ENCODE results near the gene CERS2. TPM values are rescaled to one million over a fixed set of nuclear protein-coding genes. Genes with fewer than 3 reads are reported as not detected.
A peak's percentile ranks its signal among the peaks of the same experiment; 100 is the strongest.
"Not testable (repeated sequence)": the region's sequence is repeated elsewhere in the genome, so short reads cannot be mapped to it uniquely, and the experiment has no call there.

Gene CERS2
- total RNA-seq, 1 experiment from 2014 or later, result 376 TPM

DNA sequence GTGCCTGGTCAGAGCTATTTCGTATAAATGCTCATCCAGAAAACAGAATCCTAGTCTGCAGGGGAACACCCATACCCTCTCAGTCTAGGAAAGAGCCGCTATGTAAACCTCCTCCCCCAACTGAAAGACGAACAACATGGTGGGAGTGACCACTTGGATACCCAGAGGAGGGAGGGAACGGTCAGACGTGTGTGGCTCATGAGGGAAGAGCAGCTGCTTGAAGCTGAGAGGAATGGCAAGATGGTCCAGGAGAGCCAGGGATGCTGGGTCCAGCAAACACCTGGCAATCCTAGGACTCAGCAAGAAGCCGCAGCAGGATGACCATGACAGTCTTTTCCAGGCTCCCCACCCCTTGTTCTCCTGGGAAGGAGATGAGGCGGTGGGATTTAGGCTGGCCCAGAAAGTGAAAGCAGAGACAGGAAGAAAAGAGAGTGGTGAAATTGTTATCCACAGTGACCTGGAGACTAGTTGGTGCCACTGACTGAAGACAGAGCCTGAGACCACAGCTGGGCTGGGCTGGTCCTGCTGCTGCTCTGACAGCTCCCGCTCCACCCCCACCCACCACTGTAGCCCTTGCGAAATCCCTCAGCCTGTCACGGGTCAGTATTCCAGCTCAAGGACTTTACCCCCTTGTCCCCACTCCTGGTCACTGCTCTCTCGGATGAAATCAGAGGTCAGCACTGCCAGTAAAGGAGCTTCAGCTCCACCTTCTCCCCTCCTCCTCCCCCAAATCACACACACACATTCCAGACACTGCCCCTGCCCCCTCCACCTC, 3.6 kb downstream of the CERS2 start:
- DNase-seq (ENCODE audit: low spot score), result peak; percentile 53

DNA sequence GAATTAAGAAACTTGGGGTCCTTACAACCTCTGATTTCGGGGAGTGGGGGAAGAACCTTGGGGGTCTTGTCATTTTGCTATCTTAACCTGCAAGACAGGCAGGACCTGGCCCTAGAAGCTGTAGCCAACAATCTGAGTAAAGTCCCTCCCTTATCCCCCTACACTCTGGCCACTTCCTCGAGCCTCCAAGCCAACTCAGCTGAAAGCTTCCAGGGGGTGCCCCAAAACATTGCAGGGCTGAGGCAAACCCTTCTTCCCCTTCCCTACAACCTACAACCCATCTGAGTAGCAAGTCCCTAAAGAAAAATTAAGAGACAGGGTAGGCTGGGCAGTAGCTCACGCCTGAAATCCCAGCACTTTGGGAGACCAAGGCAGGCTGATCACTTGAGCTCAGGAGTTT, 5.0 kb downstream of the CERS2 start:
- no peak for DNase-seq (ENCODE audit: low spot score)

DNA sequence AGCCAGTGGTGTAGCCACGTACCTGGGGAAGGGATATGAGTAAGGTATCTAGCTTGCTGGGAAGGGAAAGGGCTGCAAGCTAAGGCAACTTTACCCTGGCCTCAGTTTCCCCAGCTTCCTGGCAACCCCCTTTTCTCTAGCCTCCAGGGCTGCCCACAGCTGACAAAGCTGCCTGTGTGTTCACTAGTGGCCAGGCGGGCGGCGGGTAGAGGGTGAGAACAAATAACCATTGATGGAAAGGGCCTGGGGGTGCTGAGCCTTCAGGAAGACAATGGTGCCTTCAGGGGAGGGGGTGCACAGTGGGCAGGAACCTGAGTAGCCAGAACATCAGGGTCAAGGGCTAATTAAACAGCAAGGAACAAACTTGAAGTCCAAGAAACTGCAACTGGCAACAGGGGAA, 6.1 kb downstream of the CERS2 start:
- DNase-seq (ENCODE audit: low spot score), result no peak

DNA sequence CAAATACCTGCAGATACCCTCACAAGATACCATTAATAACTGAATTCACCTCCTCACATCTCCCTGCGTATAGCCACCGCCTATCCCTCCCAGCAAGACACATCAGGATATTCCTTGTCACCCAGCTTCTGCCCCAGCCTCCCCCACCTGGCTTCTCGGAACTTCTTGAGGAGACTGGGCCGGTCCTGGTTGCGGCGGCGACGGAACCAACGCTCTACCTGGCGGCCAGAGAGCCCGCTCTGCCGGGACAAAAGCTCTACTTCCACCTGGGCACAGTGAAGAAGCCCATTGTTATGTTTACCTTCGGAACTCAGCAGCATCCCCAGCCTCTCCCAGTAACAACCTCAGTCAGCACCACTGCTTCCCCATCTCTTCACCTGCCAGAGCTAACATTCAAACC, 6.7 kb downstream of the CERS2 start:
- DNase-seq (ENCODE audit: low spot score), result no peak

DNA sequence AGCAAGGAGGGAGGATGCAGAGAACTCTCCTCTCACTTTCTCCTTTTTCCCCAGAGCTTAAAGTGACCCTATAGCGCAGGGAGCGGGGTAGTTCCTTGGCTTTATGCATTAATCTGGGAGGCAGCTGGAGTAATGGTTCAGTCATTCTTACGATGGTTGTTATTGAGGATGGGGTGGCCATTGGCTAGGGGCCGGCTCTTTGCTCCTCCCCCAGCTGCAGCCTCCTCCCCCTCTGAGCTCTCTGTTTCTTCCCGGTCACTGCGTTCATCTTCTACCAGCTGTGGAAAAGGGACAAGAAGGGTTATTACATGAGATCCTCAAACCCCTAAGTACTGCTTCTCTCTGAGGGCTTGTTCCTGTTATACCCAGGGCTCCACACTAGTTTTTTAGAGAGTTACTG, 8.6 kb downstream of the CERS2 start:
- DNase-seq (ENCODE audit: low spot score), result no peak

DNA sequence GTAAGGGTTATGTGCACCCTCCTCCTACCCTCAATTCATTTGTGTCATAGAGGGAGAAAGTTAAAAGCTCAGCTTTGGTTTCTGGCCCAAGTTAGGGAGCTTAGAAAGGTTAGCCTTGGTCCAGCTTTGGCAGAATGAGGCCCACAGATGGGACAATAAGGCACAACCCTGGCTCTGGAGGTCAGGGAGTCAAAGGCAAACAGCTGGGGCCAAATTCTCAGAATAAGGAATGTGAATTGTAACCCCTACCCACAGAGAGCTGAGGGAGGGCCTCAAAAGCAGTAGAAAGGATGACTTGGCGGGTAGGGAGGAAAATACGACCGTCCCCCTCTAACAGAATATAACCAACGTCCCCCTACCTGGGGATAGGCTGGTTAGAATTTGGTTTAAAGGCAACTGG, 9.0 kb downstream of the CERS2 start:
- DNase-seq (ENCODE audit: low spot score), result no peak

DNA sequence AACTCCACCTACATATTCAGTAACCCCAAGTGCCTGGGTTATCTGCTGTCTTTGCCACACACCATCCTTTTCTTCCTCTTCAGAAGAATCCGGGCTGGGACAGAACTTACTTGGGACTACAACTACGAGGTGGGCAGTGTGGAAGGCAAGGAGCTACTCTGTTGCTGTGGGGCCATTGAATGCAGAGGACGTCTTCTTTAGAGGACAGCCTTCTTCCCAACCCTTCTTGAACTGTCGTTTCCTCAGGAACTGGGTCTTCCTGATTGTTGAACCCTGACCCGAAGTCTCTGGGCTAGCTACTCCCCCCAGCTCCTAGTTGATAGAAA, 10.5 kb downstream of the CERS2 start:
- no peak for DNase-seq (ENCODE audit: low spot score)

DNA sequence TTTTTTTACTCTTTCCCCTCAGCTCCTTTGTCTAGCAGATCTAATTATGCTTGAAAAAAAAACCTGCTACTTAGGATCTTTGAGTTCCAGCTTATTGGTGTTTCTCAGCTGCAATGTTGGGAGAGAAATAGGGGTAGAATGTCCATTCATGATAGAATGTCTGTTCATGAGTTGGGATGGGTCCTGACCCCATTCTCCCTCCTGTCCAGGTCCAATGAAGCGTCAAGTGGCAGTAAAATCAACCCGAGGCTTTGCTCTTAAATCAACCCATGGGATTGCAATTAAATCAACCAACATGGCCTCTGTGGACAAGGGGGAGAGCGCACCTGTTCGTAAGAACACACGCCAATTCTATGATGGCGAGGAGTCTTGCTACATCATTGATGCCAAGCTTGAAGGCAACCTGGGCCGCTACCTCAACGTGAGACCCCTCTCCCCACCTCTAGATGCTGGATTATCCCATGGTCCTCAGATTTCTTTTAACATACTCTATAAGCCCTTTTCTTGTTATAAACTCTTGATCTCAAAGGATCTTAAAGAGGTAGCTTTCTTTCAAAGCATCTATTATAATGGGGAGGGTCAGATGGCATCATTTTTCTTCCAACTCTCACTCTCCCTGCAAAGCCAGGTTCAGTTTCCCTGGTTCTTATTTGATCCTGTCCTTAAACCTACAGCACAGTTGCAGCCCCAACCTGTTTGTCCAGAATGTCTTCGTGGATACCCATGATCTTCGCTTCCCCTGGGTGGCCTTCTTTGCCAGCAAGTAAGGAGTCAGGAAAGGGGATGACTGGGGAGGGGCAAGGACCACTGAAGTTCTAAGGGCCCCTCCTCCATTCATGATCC, 11.1 kb downstream of the CERS2 start:
- no peak for DNase-seq (ENCODE audit: low spot score)

DNA sequence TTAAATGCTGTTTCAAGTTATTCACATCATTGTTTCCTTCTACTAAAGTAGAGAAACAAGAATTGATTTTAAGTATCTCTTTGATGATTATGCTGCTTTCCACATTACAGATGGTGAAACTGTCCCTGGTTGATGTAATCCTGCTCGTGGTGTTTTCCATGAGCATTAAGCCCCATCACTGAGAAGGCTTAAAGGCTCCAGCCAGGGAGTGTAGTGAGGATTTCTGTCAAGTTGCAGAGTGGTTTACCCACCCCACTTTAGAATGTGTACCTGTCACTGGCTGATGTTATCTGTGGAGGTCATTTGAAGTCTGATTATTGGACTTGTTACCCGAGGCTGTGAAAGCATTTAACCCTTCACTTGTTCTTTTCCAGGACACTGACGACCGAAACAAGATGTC, 12.9 kb downstream of the CERS2 start:
- DNase-seq (ENCODE audit: low spot score), result no peak

DNA sequence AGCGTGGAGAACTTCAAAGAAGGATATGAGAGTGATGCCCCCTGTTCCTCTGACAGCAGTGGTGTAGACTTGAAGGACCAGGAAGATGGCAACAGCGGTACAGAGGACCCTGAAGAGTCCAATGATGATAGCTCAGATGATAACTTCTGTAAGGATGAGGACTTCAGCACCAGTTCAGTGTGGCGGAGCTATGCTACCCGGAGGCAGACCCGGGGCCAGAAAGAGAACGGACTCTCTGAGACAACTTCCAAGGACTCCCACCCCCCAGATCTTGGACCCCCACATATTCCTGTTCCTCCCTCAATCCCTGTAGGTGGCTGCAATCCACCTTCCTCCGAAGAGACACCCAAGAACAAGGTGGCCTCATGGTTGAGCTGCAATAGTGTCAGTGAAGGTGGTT, 14.0 kb downstream of the CERS2 start:
- no peak for DNase-seq (ENCODE audit: low spot score)

DNA sequence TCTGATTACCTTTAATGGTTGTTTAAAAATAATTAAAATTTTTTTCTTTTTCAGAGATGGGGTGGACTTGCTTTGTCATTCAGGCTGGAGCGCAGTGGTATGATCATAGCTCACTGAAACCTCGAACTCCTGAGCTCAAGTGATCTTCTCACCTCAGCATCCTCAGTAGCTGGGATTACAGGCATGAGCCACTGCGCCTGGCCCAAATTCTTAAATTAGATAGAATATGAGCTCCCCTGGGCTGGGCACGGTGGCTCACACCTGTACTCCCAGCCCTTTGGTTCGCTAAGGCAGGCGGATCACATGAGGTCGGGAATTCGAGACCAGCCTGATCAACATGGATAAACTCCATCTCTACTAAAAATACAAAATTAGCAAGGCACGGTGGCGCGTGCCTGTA, 17.0 kb downstream of the CERS2 start:
- no peak for DNase-seq (ENCODE audit: low spot score)

DNA sequence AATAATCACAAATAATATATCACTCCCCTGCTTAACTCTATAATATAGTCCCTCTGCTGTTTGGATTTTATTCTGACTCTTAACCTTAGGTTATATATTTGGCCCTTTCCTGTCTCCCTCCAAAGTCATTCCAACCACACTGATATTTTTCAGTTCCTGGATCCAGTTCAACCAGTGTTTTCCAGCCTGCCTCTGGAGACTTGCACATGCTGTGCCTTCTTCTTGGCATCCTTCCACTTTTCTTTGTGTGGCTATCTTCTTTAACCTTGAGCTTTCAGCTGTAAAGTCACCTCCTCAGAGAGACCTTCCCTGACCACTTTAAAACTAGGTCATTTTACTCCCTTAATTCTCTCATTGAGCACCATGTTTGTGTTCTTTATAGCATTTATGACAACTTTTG, 19.4 kb downstream of the CERS2 start:
- DNase-seq (ENCODE audit: low spot score), result peak; percentile 43

DNA sequence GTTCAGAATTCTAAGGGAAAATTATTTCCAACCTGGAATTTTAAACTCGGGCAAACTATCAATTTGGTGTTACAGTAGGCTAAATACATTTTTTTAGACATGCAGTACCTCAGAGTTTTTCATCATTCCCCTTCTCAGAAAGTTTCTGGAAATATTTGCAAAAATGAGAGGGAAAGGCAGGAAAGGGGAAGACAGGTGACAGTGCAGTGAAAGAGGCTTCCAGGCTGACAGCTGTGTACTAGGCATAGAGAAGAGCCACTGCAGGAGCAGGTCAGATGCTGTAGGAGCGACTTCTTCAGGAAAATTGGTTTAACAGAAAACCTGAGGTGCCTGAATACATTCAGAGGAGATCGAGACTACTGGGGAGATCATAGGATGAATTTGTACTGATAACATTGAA, 19.9 kb downstream of the CERS2 start:
- no peak for DNase-seq (ENCODE audit: low spot score)

DNA sequence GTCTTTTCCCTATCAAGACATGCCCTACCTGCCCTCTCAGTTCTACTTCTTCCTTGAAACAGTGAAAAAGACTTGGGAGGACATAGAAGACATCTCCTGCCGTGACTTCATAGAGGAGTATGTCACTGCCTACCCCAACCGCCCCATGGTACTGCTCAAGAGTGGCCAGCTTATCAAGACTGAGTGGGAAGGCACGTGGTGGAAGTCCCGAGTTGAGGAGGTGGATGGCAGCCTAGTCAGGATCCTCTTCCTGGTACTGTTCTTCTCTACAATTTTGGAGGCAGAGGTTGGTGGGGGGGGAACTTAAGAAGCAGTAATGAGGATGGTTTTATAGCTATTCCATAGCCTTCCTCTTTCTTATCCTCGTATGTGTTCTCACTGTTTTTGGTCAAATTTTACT, 29.8 kb downstream of the CERS2 start:
- no peak for DNase-seq (ENCODE audit: low spot score)

DNA sequence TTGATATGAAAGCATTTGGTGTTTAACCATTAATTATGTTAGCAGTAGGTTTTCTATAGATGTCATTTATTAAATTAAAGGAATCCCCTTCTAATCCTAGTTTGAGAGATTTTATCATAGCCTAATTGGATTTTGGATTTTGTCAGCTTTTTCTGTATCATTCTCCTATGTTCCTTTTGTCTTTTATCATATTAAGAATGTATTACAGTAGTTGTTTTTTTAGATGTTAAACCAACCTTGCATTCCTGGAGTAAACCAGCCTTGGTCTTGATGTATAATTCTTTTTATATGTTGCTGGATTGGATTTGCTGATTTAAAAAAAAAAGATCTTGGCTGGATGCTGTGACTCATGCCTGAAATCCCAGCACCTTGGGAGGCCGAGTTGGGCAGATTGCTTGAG, 42.9 kb downstream of the CERS2 start:
- peak; percentile 71 for DNase-seq (ENCODE audit: low spot score)

DNA sequence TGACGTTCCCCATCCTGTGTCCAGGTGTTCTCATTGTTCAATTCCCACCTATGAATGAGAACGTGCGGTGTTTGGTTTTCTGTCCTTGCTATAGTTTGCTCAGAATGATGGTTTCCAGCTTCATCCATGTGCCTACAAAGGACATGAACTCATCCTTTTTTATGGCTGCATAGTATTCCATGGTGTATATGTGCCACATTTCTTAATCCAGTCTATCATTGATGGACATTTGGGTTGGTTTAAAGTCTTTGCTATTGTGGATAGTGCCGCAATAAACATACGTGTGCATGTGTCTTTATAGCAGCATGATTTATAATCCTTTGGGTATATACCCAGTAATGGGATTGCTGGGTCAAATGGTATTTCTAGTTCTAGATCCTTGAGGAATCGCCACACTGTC, 45.9 kb downstream of the CERS2 start:
- DNase-seq (ENCODE audit: low spot score), result not testable (repeated sequence)

DNA sequence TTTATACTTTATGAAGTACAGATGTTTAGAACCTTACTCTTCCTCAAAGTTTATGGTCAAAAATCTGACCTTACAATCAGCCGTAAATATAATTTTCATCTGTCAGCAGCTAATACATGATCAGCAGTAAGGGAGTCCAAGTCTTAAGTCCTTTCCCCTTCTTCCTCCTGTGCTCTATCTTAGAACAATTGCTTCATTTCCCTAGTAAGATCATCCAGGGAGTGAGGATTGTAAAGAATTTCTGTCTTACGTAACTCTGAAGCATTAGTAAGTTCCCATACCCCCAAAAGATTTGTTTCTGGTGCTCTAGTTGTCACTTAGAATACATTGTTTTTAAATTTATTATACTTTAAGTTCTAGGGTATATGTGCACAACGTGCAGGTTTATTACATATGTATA, 46.3 kb downstream of the CERS2 start:
- DNase-seq (ENCODE audit: low spot score), result no peak

DNA sequence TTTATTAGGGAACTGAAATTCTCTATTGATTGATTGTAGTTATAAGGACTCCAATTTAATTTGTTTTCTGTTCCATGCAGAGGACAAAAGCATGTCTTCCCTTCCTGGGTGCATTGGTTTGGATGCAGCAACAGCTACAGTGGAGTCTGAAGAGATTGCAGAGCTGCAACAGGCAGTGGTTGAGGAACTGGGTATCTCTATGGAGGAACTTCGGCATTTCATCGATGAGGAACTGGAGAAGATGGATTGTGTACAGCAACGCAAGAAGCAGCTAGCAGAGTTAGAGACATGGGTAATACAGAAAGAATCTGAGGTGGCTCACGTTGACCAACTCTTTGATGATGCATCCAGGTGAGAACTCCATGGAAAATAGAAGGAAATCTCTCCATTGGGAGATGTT, 47.0 kb downstream of the CERS2 start:
- DNase-seq (ENCODE audit: low spot score), result no peak

DNA sequence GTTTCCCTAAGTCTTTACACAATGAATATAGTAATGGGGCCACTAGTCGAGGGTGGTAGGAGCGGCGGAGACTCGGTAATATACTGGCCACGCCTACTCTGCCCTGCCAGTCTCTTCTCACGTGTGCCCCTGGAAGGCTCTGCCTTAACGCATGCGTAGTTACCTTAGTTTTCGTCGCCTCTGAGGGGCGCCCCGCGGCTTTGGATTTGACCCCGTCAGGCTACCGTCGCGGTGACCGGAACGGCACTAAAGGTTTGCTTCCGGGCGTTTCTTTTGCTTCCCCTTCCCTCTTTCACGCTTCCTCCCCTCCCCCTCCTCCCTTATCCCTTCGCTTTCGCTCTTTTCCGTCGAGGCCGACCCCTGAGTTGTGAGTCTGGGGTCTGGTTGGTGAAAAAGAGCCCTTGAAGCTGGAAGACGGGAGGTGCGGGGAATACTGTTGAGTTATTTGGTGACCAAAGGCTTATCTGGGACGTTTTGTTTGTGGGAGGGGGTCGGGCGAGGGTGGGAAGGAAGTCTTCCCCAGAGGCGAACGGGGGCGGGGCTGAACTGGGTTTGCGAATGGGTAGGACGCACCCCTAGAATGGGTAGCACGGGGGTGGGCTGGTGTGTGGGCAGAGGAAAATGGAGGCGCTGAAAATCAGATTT, 48.4 kb downstream of the CERS2 start, which contains the start of gene SETDB1:
SETDB1 (plus strand) TSS at position 267 of the 645 bp plus-strand sequence. CDS start 1,352 bp downstream, outside the sequence.
- peak; percentile 99 for DNase-seq (ENCODE audit: low spot score)

DNA sequence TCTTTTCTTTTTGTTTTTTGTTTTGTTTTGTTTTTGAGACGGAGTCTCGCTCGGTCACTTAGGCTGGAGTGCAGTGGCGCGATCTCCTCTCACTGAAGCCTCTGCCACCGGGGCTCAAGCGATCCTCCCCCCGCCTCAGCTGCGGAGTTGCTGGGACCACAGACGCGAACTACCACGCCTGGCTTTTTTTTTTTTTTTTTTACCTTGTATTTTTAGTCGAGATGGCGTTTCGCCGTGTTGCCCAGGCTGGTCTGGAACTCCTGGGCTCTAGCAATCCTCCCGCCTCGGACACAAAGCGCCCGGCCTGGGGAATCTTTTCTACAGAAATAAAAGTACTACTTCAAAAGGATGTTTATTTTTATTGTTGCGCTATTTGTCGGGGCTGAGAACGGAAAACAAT, 49.6 kb downstream of the CERS2 start:
- no peak for DNase-seq (ENCODE audit: low spot score)

DNA sequence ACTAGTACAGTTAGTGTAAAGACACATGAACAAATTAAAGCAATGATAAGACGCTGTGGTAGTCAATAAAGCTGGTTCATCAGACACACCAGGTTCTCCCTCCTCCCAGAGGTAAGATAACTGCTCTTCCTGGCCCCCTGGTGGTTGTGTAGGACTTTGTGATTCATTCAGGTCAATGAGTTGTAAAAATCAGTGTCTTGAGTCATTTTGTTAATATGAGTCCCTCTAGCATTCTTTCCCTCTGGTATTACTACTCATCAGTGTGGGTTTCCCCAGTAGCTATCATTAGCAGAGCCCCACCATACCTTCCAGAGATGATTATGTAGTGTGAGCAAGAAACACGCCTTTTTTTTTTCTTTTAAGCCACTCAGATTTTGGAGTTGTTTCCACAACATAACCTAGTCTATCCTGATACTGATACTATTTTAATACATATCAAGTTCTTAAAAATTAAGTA, 52.1 kb downstream of the CERS2 start:
- peak; percentile 98 for DNase-seq (ENCODE audit: low spot score)

DNA sequence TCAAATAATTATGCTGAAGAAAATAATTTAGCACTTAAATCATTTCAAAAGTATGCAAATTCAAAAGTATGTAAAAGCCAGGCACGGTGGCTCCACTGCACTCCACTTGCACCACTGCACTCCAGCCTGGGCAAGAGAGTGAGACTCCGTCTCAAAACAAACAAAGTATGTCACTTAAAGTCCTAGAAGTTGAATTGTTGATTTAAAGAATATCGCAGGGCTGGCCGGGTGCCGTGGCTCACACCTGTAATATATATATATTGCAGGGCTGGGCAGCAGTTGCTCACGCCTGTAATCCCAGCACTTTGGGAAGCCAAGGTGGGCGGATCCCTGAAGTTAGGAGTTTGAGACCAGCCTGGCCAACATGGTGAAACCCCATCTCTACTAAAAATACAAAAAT, 57.2 kb downstream of the CERS2 start:
- no peak for DNase-seq (ENCODE audit: low spot score)
